AML-193 (cell line): Measurements from ENCODE around the gene IQCB1.
"Not testable (repeated sequence)": the region's sequence is repeated elsewhere in the genome, so short reads cannot be mapped to it uniquely, and the experiment has no call there.

Source experiments
- DNase-seq, 2 experiments: peaks; one replicate each; lab custom pipeline; 2025; lab: John Stamatoyannopoulos, UW

The IQCB1 gene

DNA sequence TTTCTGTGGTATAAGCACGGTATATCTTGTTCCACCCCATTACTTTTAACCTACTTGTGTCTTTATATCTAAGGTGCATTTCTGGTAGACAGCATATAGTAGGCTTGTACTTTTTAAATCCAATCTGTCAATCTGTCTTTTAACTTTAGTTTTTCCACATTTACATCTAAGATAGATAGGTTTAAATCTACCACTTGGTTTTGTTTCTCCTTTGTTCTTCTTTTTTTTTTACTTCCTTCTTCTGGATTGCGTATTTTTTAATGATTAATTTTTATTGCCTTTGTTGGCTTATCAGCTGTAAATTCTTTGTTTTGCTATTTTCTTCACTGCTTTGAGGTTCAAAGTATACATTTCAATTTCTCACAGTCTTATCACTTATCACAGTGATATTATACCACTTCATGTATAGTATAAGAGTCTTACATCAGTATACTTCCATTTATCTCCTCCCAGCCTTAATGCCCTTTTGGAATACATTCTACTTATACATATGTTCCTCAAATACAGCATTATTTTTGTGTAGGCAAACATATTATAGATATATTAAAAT is 31.0 kb downstream of the IQCB1 start:
- no peak for DNase-seq

DNA sequence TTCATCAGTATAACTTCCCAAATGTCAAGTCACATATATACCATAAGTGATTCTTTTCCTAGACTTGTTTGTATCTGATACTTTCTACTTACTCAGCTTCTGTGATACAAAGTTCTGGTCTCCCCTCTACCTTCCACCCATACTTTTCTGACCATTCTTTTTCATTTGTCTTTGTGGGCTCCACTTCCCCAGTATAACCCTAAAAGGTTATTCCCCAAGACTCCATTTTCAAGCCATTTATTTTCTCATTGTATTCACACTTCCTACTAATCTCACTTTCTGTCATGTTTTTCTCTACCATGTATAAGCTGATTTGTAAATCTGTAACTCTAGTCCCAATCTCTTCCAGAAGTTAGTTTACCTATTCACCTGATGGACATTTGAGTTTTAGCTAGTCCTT is 34.0 kb downstream of the IQCB1 start:
- no peak for DNase-seq

- DNase-seq, result no peak
These were observed 37.9 kb downstream of the IQCB1 start for GRCh38 chr3:121796970-121797369.

DNA sequence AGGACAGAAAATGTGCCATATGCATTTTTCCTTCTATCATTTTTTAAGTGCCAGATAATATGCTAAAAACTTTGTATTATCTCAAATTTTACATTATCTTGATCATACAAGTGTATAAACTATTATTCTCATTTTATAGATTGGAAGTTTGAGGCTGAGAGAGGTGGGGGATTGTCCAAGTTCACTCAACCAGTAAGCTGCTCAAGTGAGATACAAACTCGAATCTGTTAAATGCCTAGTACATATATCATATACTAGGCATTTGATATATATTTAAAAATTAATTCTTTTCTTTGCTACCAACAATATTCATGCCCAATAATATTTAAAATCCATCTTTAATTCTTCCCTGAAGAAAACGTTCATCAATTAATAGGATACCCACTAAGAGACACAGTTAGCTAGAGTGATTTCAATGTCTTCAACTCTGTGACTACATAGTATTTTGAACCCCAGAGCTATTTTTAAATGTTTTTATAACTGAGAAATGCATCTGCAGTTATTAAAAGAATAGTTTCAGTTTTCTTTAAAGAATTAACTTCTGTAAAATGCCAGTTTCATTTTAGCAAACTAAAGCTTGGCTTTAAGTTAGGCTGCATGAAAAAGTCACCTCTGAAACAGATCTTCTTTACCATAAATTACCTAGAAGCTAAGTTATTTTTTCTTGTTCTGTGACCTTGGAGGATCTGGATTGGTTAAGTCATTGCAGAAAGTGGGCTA is 40.4 kb downstream of the IQCB1 start:
- DNase-seq, result no peak

DNA sequence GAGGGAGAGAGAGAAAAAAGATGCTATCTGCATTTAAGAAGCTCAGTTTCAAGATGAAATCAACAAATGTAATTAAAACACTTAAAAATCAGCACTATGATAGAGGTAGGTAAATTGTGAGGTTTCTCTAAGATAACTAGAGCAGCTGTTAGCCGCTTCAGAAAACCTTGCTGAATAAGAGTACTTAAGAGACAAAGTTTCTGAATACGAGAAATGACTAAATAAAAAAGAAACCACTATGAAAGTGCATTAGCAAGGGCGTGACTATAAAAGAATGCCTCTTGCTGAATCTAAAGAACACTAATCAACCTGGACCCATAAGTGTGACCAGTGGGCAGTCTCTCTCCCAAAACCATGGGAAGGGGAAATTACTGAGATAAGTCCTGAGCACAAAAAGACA is 41.8 kb downstream of the IQCB1 start:
- DNase-seq, result no peak

DNA sequence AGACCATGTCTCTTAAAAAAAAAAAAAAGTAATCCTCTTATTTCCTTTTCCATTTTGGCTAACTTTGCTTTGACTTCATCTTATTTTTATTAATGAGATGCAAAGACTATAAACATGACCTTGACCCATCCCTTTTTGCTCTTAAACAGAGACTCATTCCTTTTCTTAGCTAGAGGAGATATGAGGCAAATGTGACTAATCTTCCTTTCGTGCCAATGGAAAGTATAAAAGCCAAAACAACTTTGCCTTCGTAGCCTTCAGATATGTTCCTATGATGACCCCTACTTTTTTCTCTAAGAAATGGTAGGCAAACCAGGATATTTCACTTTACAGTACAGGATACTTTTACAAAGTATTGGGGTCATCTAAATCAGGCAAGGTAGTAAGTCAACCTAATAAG is 48.4 kb downstream of the IQCB1 start:
- DNase-seq, result no peak

DNA sequence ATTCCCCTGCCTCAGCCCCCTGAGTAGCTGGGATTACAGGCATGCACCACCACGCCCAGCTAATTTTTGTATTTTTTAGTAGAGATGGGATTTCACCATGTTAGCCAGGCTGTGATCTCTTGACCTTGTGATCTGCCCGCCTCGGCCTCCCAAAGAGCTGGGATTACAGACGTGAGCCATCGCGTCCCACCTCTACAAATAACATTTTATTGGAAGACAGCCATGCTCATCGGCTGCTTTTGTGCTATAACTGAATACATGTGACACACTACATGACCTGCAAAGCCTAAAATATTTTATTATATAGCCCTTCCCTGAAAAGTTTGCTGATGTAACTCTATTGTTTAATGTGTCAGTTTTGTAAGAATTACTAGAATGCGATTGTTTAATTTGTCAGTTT is 52.1 kb downstream of the IQCB1 start:
- not testable (repeated sequence) for DNase-seq

GRCh38 chr3:121781611-121782010 is 53.2 kb downstream of the IQCB1 start:
- DNase-seq, result no peak

DNA sequence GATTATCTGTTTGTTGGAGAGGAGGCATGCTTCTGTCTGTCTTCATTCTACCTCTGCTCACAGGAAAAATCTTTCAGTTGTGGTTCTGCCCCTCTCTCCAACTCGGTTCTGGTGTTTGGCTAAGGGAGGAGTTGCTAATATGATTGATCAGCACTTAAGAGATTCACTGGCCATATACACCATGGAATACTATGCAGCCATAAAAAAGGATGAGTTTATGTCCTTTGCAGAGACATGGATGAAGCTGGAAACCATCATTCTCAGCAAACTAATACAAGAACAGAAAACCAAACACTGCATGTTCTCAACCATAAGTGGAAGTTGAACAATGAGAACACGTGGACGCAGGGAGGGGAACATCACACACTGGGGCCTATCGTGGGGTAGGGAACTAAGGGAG is 59.8 kb downstream of the IQCB1 start:
- DNase-seq, result not testable (repeated sequence)

- DNase-seq, result no peak
These were observed 65.6 kb downstream of the IQCB1 start for GRCh38 chr3:121769246-121769645.

DNA sequence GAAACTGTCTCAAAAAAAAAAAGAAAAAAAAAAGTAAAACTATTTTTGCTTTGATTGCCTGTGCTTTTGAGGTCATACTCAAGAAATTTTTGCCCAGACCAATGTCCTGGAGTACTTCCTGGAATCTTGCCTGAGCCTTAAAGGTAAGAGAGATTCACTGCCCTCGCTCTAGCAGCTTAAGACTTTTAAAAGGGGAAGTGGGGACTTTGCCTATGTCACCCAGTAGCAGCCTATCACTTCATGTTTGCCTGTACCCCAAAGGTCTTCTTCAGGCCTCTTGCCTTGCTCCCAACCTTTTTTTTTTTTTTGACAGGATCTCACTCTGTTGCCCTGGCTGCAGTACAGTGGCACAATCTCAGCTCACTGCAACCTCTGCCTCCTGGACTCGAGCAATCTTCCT is 66.4 kb downstream of the IQCB1 start:
- peak in 1 of 2 experiments; percentile 5 for DNase-seq

GRCh38 chr3:121759541-121760202 is 75.2 kb downstream of the IQCB1 start:
- DNase-seq, result no peak

DNA sequence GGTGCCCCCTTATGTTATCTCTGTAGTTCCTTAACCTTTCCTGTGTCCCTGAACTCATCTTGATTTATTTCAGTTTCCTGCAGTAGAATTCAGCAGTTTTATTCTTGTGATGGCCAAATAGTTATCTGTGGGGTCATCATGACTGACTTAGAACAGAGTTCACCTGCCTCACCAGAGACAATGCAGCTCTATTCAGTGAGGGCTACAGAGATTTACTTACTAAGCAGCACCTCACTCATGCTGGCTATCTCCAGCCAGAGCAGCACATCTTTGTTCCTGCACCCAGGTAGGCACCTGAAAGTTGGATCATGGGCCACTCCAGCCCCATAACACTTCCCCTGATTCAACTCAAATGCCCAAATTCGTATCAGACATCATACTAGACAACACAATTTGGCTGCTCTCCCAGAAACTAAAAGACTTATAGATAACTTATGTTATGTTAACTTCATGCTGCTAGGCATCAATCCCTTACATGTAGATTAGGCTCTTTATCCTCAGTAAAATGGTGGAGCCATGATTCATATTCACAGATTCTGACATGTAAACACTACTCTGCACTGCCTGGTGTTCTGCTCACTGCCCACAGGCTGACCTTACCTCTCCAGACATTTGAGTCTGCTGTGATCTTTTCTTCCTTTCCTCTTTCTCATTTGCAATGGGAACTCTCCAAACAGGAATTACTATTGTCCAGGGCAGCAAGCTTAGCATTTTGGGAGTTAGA is 76.0 kb downstream of the IQCB1 start:
- DNase-seq, result no peak

DNA sequence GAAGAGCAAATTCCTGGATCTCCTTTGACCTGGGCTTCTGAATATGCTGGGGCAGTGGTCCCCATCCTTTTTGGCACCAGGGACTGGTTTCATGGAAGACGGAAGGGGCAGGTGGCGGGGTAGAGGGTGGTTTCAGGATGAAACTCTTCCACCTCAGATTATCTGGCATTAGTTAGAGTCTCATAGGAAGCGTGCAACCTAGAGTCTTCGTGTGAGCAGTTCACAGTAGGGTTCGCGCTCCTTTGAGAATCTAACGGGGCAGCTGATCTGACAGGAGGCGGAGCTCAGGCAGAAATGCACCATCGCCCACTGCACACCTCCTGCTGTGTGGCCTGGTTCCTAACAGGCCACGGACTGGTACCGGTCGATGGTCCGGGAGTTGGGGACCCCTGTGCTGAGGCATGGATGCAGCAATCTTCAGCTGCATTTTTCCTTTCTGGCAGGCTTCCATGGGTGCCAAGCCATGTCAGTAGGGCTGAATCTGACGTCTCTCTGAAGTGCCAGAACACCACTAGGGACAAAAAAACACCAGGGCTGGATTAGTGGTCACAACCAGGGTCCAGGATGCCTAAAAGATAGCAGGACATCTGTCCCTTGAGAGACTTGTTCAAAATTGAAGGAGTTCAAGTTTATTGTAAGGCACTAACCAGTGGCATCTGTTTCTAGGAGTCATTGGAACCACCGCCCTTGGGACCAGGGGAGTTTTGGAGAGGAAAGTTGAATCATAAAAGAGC is 76.9 kb downstream of the IQCB1 start:
- DNase-seq, result no peak

DNA sequence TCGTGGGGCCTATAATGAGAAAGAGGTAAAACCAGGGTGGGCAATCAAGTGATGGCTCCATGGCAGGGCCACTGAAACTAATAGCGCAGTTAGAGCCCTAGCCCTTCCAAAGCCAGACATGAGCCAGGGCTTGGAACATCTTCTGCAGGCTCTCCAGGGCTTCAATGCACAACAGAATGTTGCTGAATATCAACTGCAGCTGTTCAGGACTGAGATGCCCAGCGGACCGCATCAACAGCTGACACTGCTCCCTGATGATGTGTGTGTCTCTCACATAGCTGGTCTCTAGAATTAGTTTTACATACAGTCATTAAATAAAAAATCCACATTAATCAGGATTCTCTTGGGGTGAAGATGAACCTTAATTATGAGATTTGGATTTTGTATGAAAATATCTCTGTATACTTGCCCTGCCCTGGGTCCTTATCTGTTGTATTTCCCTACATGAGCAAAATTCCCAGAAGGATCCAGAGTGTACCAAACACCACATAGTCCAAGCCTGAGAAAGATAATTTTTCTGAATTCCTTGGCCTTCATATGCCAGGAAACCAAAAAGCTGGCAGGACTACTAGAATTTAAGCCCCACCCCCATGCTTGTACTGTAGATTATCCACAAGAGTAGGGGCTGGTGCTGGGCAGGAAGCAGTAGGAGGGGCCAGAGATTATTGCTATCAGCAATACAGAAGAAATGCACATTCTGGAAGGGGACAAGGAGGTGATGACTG is 77.6 kb downstream of the IQCB1 start:
- DNase-seq, result no peak

DNA sequence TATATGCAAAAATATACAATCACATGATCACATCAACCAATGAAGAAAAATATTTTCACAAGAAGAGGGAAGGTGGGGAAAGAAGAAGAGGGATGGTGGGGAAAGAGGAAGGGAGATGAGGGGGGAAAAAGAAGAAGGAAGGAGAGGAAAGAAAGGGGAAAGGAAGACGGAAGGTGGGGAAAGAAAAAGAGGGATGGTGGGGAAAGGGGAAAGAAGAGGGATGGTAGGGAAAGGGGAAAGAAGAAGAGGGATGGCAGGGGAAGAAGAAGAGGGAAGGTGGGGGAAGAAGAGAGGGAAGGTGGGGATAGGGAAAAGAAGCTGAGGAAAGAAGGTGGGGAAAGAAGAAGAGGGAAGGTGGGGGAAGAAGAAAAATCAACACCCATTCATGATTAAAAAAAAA is 82.1 kb downstream of the IQCB1 start:
- no peak for DNase-seq

GRCh38 chr3:121752261-121752660 is 82.6 kb downstream of the IQCB1 start:
- no peak for DNase-seq

GRCh38 chr3:121750087-121750415 is 84.8 kb downstream of the IQCB1 start:
- no peak for DNase-seq

DNA sequence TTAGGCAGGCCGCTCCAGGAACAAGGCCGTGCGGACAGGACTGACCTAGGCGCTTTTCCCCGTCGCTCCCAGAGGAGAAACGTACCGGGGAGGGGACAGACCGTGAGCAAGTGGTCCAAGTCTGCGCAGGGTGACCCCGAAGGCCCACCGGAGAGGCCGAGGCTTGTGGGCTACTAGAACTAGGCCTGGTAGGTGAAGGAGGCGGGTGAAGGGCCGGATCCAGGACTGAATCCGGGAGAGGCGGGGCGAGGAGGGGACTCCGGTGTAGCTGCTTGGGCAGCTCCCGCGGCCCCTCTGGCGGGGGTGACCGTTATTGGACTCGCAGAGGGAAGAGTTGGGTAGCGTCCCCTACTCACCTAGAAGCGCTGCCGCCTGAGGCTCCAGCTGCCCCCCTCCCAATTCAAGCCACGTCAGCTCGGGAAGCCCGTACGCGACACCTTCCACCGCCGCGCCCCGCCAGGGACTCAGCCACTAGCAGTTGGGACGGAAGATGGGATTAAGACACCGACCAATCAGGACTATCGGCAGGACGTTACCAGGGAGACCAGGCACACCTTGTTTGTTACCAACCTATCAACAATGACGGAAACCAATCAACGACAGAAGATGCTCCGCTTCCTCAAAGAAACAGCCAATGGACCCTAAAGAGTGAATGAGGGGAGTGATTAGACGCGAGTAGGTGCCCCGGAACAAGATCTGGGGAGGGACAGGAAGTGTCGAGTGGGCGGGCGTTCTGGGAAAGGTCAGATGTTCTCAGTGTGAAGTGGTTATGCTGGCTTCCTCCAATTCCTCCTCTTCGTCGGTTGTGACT is 85.4 kb downstream of the IQCB1 start, which contains the start of gene GOLGB1:
Gene GOLGB1 (minus strand): TSS at position 466 of the 811 bp plus-strand sequence. CDS start 18,770 bp downstream, outside the sequence.
- peak; percentile 100 for DNase-seq

DNA sequence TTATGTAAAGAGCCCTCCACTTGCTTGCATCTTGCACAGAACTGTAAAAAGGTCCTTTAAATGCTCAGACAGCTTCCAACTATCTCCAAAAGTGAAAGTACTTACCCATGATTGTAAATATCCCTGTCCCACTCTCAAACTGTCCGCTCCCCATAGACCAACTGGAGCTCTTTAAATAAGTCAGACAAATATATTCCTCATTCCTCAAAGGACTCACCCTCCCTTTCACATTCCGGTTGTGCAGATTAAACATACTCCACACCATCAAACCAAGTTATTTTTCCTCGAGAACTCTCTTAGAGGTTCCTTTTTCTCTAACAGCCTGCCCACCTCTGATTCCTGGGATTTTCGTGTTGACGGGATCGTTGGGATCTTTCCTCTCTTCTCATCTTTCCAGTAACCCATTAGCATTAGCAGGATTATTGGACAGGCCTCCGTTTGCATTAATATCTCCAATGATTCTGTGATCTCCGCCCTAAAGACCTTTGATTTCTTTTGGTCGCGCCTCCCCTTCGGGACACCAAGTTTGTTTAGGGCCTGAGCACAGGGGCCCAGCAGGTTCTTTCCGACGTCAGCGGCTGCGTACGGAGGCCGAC is 86.1 kb downstream of the IQCB1 start:
- peak; percentile 41 to 61 for DNase-seq
